ENCODE results near the gene ACAP3.

The ACAP3 gene

DNA sequence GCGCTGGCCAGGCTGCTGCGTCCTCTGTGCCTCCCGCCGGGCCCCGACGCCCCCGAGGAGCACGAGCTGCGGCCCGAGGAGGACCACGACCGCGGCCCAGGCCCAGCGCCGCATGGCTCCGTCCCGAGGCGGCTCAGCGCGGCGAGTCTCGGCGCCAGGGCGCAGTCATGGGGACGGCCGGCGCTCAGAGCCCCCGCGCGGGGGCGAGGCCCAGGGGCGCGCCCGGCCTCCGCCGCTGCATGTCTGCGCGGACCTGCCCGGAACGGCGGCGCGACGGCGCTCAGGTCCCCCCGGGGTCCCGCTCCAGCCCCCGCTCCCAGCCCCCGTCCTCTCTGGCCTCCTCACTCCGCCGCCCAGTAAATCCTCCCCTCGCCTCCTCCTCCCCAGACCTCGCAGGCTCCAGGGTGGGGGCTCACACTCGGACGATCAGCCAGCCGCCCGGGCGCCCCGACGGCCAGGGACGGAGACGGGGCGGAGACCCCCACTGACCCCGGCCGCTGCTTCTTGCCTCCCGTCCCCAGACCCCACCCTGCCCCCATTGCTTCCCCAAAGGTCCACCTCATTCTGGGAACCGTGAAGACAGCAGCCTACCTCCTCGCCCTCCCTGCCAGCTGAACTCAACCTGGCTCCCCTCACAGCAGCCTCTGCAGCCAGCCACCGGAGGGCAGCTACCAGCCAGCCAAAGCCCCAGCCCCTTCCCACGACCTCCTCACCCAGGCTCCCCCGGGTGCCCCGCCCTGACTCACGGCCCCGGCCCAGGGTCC lies 61.0 kb downstream of the ACAP3 start, which contains the start of gene C1QTNF12:
TSS of gene C1QTNF12 (minus strand) at position 146 of the 764 bp plus-strand sequence. CDS start at position 114, 32 bp downstream.
- peak within 1 kb of the TSS; percentile 11 for H2AFZ ChIP-seq (ENCODE audit: low read length)
- H3K9ac ChIP-seq (ENCODE audit: low read depth, low read length, poor library complexity), result peak within 1 kb of the TSS; percentile 84
- H3K23ac ChIP-seq (ENCODE audit: low read depth, low read length, poor library complexity), result peak within 1 kb of the TSS; percentile 91
- peaks cover 3 to 10% of the 10 kb centered on the region in 2 donors for H3K4me1 ChIP-seq (ENCODE audit: control insufficient read depth in 2 of 2, insufficient read depth in 1 of 2, low read depth in 1 of 2, low read length in 2 of 2)
- H2BK15ac ChIP-seq (ENCODE audit: low read length), result peak within 1 kb of the TSS; percentile 33
- no peak within 1 kb of the TSS for H3K4ac ChIP-seq (ENCODE audit: low read length)
- H3K18ac ChIP-seq (ENCODE audit: low read length), result peak within 1 kb of the TSS; percentile 94
- peaks cover under 1% of the 10 kb centered on the region for H3K79me1 ChIP-seq (ENCODE audit: low read depth, low read length)
- peak within 1 kb of the TSS; percentile 17 for H4K8ac ChIP-seq (ENCODE audit: low read depth, low read length)
- H2BK120ac ChIP-seq (ENCODE audit: low read depth, low read length), result peak within 1 kb of the TSS; percentile 61
- no peak for DNase-seq (ENCODE audit: low spot score)
- H3K27ac ChIP-seq (replicated peaks; ENCODE audit: low read length), result no peak within 1 kb of the TSS
- H2AK5ac ChIP-seq (ENCODE audit: low read depth, low read length), result peak within 1 kb of the TSS; percentile 94
- peak within 1 kb of the TSS; percentile 66 for H2BK5ac ChIP-seq (ENCODE audit: low read length)
- H3K9me3 ChIP-seq (replicated peaks in 1 of 2; ENCODE audit: control insufficient read depth in 2 of 2, insufficient read depth in 1 of 2, low read depth in 1 of 2, low read length in 2 of 2), result no peaks in the 10 kb centered on the region
- no peak within 1 kb of the TSS for H4K91ac ChIP-seq (ENCODE audit: low read depth, low read length, poor library complexity)
- H2BK12ac ChIP-seq (ENCODE audit: low read length), result peak within 1 kb of the TSS; percentile 82
- peak within 1 kb of the TSS in 1 of 2 donors; percentile 54 for H3K4me3 ChIP-seq (ENCODE audit: low read length in 2 of 2)
- peak within 1 kb of the TSS; percentile 38 for H3K14ac ChIP-seq (ENCODE audit: low read length)
- H3K27me3 ChIP-seq (ENCODE audit: control insufficient read depth in 3 of 3, insufficient read depth in 3 of 3, low read depth in 1 of 3, low read length in 3 of 3), result peaks cover 0 to 21% (median 17%) of the 10 kb centered on the region in 3 experiments
- no peaks in the 10 kb centered on the region for H3K36me3 ChIP-seq (replicated peaks in 1 of 2; ENCODE audit: control insufficient read depth in 2 of 2, insufficient read depth in 2 of 2, low read length in 2 of 2)
- no CpG with 5 or more reads among the region's 74 CpGs for WGBS, 2 donors (ENCODE audit: extremely low coverage in 2 of 2, insufficient read length in 2 of 2, insufficient replicate concordance in 1 of 2)
- H3K4me2 ChIP-seq (ENCODE audit: insufficient read depth, low read length, poor library complexity, severe bottlenecking), result peak within 1 kb of the TSS; percentile 54

DNA sequence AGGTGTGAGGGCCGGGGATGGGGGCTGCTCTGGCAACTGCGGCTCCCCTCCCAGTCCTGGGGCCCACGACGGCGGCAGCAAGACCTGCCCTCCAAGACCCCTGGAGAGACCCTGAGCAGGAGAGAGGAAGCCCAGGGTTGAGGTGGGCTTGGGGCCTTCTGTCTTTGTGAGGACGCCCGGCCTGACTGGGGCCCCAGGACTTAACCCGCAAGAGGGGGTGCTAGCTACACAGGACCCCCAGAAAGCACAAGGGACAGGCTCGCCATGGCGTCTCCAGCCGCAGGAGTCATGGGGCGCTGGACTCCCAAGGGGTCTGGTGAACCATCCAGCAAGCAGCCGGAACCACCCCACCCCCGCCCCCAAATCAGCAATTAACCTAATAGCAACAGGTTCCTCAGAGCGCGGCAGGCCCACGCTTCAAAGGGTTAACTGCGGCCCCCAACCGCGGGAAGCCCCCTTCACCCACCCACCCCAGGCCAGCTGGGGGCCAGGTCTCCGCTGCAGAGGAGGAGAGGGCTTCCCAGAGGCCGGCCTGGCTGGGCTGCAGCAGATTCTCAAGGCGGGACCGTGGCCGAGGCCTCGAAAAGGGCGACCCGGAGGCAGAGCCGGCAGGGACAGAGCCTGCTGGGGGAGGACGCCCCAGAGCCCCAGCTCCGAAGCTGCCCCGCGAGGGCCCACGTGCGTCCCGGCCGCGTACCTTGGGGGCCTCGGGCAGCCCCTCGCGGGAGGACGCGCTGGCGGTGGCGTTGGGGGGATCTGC lies 61.7 kb downstream of the ACAP3 start:
- peaks cover 0 to 21% (median 17%) of the 10 kb centered on the region in 3 experiments for H3K27me3 ChIP-seq (ENCODE audit: control insufficient read depth in 3 of 3, insufficient read depth in 3 of 3, low read depth in 1 of 3, low read length in 3 of 3)
- peak overlapping the region; percentile 54 for H3K4me2 ChIP-seq (ENCODE audit: insufficient read depth, low read length, poor library complexity, severe bottlenecking)
- no peak overlapping the region for H4K91ac ChIP-seq (ENCODE audit: low read depth, low read length, poor library complexity)
- no peak for DNase-seq (ENCODE audit: low spot score)
- peak overlapping the region; percentile 61 for H2BK120ac ChIP-seq (ENCODE audit: low read depth, low read length)
- H3K4me3 ChIP-seq (ENCODE audit: low read length in 2 of 2), result peak overlapping the region in 1 of 2 donors; percentile 36
- peak overlapping the region; percentile 38 for H3K14ac ChIP-seq (ENCODE audit: low read length)
- peak overlapping the region; percentile 11 for H2AFZ ChIP-seq (ENCODE audit: low read length)
- H4K8ac ChIP-seq (ENCODE audit: low read depth, low read length), result no peak overlapping the region
- no peak overlapping the region for H3K4ac ChIP-seq (ENCODE audit: low read length)
- H3K23ac ChIP-seq (ENCODE audit: low read depth, low read length, poor library complexity), result peak overlapping the region; percentile 80
- peaks cover 3 to 10% of the 10 kb centered on the region in 2 donors for H3K4me1 ChIP-seq (ENCODE audit: control insufficient read depth in 2 of 2, insufficient read depth in 1 of 2, low read depth in 1 of 2, low read length in 2 of 2)
- H3K36me3 ChIP-seq (replicated peaks in 1 of 2; ENCODE audit: control insufficient read depth in 2 of 2, insufficient read depth in 2 of 2, low read length in 2 of 2), result no peaks in the 10 kb centered on the region
- H2BK15ac ChIP-seq (ENCODE audit: low read length), result peak overlapping the region; percentile 21
- H2AK5ac ChIP-seq (ENCODE audit: low read depth, low read length), result peak overlapping the region; percentile 94
- H3K9me3 ChIP-seq (replicated peaks in 1 of 2; ENCODE audit: control insufficient read depth in 2 of 2, insufficient read depth in 1 of 2, low read depth in 1 of 2, low read length in 2 of 2), result no peaks in the 10 kb centered on the region
- H3K18ac ChIP-seq (ENCODE audit: low read length), result peak overlapping the region; percentile 94
- no peak overlapping the region for H3K27ac ChIP-seq (replicated peaks; ENCODE audit: low read length)
- WGBS, 2 donors (ENCODE audit: extremely low coverage in 2 of 2, insufficient read length in 2 of 2, insufficient replicate concordance in 1 of 2), result no CpG with 5 or more reads among the region's 45 CpGs
- H3K79me1 ChIP-seq (ENCODE audit: low read depth, low read length), result peaks cover 2% of the 10 kb centered on the region
- peak overlapping the region; percentile 66 for H2BK5ac ChIP-seq (ENCODE audit: low read length)
- H3K9ac ChIP-seq (ENCODE audit: low read depth, low read length, poor library complexity), result peak overlapping the region; percentile 70
- H2BK12ac ChIP-seq (ENCODE audit: low read length), result peak overlapping the region; percentile 82

DNA sequence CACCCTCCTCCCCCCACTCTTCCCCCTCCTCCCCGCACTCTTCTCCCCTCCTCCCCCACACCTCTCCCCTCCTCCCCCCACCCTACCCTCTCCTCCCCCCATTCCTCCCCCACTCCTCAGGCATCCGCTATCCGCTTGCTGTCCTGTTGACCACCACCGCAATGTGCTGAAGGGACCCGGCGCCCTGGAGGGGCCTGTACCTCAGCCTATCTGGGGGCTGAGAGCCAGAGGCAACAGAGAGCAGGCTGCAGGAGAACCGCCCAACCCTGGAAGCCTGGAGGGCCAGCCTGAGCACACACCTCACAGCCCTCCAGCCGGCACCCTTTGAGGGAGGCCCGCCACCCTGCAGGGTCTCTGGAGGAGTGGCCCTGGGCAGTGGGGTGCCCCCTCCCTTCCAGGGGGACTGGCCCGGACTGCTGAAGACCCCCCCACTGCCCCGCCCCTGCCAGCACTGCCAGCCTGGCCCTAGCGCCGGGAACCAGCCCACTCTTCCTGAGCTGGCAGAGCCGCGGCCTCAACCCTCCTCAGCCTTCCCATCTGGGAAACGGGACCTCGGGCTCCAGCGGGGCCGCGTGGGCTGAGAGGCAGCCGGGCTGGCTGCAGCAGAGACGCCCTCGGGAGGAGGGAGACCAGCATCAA lies 62.4 kb downstream of the ACAP3 start:
- H3K4ac ChIP-seq (ENCODE audit: low read length), result no peak overlapping the region
- no peak overlapping the region for H2BK5ac ChIP-seq (ENCODE audit: low read length)
- H3K9me3 ChIP-seq (replicated peaks in 1 of 2; ENCODE audit: control insufficient read depth in 2 of 2, insufficient read depth in 1 of 2, low read depth in 1 of 2, low read length in 2 of 2), result no peaks in the 10 kb centered on the region
- H3K79me1 ChIP-seq (ENCODE audit: low read depth, low read length), result peaks cover 2% of the 10 kb centered on the region
- no peaks in the 10 kb centered on the region for H3K36me3 ChIP-seq (replicated peaks in 1 of 2; ENCODE audit: control insufficient read depth in 2 of 2, insufficient read depth in 2 of 2, low read length in 2 of 2)
- H2BK120ac ChIP-seq (ENCODE audit: low read depth, low read length), result no peak overlapping the region
- peak overlapping the region; percentile 82 for H2BK12ac ChIP-seq (ENCODE audit: low read length)
- H3K4me3 ChIP-seq (ENCODE audit: low read length in 2 of 2), result no peak overlapping the region
- no peak overlapping the region for H3K23ac ChIP-seq (ENCODE audit: low read depth, low read length, poor library complexity)
- peaks cover 3 to 8% of the 10 kb centered on the region in 2 donors for H3K4me1 ChIP-seq (ENCODE audit: control insufficient read depth in 2 of 2, insufficient read depth in 1 of 2, low read depth in 1 of 2, low read length in 2 of 2)
- H2BK15ac ChIP-seq (ENCODE audit: low read length), result peak overlapping the region; percentile 21
- H2AFZ ChIP-seq (ENCODE audit: low read length), result no peak overlapping the region
- peak overlapping the region; percentile 94 for H2AK5ac ChIP-seq (ENCODE audit: low read depth, low read length)
- no peak overlapping the region for H3K27ac ChIP-seq (replicated peaks; ENCODE audit: low read length)
- H3K9ac ChIP-seq (ENCODE audit: low read depth, low read length, poor library complexity), result no peak overlapping the region
- H4K8ac ChIP-seq (ENCODE audit: low read depth, low read length), result no peak overlapping the region
- no peak for DNase-seq (ENCODE audit: low spot score)
- H3K27me3 ChIP-seq (ENCODE audit: control insufficient read depth in 3 of 3, insufficient read depth in 3 of 3, low read depth in 1 of 3, low read length in 3 of 3), result peaks cover 0 to 21% (median 21%) of the 10 kb centered on the region in 3 experiments
- H3K18ac ChIP-seq (ENCODE audit: low read length), result peak overlapping the region; percentile 57
- H3K14ac ChIP-seq (ENCODE audit: low read length), result no peak overlapping the region
- 40% methylated on average over 1 of the region's 23 CpGs; no CpG with 5 or more reads in 1 of the 2 donors for WGBS, 2 donors (ENCODE audit: extremely low coverage in 2 of 2, insufficient read length in 2 of 2, insufficient replicate concordance in 1 of 2)
- no peak overlapping the region for H3K4me2 ChIP-seq (ENCODE audit: insufficient read depth, low read length, poor library complexity, severe bottlenecking)
- no peak overlapping the region for H4K91ac ChIP-seq (ENCODE audit: low read depth, low read length, poor library complexity)

Measured in neuronal stem cell (in vitro differentiated cells).